Small intestine (tissue), 7 donors: ENCODE results near the gene IRX5. TPM values are rescaled to one million over a fixed set of nuclear protein-coding genes. Genes with fewer than 3 reads are reported as not detected.

ENCODE experiments used
- DNase-seq, 2 donors: peaks; one replicate each; pipeline versions ENCODE4 v3.0.0 to v3.0.0-alpha.2; 2013
- FAIRE-seq: peaks from 2 replicates; lab custom pipeline; 2012; peaks lifted over from hg19 to GRCh38; lab: Jason Lieb, UNC
- H3K27ac ChIP-seq, 3 donors: one replicate each; pipeline ENCODE4 v1.5.1; 2013; ENCODE audit warnings: low read length in 2 of 3, mild to moderate bottlenecking in 2 of 3, control low read depth in 1 of 3, inconsistent platforms in 1 of 3, low read depth in 1 of 3, moderate library complexity in 1 of 3
- H3K27me3 ChIP-seq, 3 donors: one replicate each; pipeline ENCODE4 v1.6.1; 2013; ENCODE audit warnings: low read length in 3 of 3, inconsistent platforms in 1 of 3; ENCODE audit not compliant: control insufficient read depth in 3 of 3, insufficient read depth in 3 of 3
- H3K36me3 ChIP-seq, 3 donors: one replicate each; pipeline ENCODE4 v1.6.1; 2013; ENCODE audit warnings: low read length in 3 of 3, inconsistent platforms in 1 of 3, low read depth in 1 of 3, mild to moderate bottlenecking in 1 of 3, moderate library complexity in 1 of 3; ENCODE audit not compliant: control insufficient read depth in 3 of 3, insufficient read depth in 2 of 3
- H3K4me1 ChIP-seq, 3 donors: one replicate each; pipeline ENCODE4 v1.6.1; 2013; ENCODE audit warnings: low read length in 2 of 3, inconsistent platforms in 1 of 3, low read depth in 1 of 3, mild to moderate bottlenecking in 1 of 3, moderate library complexity in 1 of 3; ENCODE audit not compliant: control insufficient read depth in 3 of 3, insufficient read depth in 2 of 3
- H3K4me3 ChIP-seq, 3 donors: one replicate each; pipeline ENCODE4 v1.5.1; 2013; ENCODE audit warnings: low read length in 3 of 3, control low read depth in 1 of 3, inconsistent platforms in 1 of 3, low read depth in 1 of 3, mild to moderate bottlenecking in 1 of 3, moderate library complexity in 1 of 3
- H3K9me3 ChIP-seq, 2 donors: one replicate each; pipeline ENCODE4 v1.6.1; 2013; ENCODE audit warnings: low read depth in 1 of 2, low read length in 1 of 2; ENCODE audit not compliant: control insufficient read depth in 2 of 2, insufficient read depth in 1 of 2
- WGBS, 3 donors: extraction: QIAGEN DNeasy Blood & Tissue Kit; methylation state at CpG; one replicate each; pipeline ENCODE4 v1.1.7; 2013; 5-methylcytosine and 5-hydroxymethylcytosine counted together
- polyA plus RNA-seq, 4 donors: library from polyadenylated mRNA; stranded (reverse) in 3 of 4; unstranded in 1 of 4; fragments of 200-250 nt in 3 of 4; fragments of 120-200 nt in 1 of 4; gene quantifications; one replicate each; pipeline versions ENCODE4 v1.2.1 to v1.2.3, GENCODE V29; 2013
- donor health status: healthy with polysubstance abuse.
- donor health status: control.
- donor health status: control.
- donor health status: Bipolar disorder and iron deficiency.
- donor health status: healthy.

IRX5 gene
- polyA plus RNA-seq, 4 donors: 0.04 to 0.13 TPM; not detected in 2

- no peaks in the 10 kb centered on the region for H3K4me1 ChIP-seq
- H3K27me3 ChIP-seq: no peaks in the 10 kb centered on the region
- H3K36me3 ChIP-seq: no peaks in the 10 kb centered on the region
- no peaks in the 10 kb centered on the region for H3K9me3 ChIP-seq
- no peak overlapping the region for H3K27ac ChIP-seq
- no peak overlapping the region for H3K4me3 ChIP-seq
- FAIRE-seq (no peak), DNase-seq (no peak)
These were observed 37.3 kb downstream of the IRX5 start for GRCh38 chr16:54968011-54968410.

GRCh38 chr16:54968784-54969183 lies 38.1 kb downstream of the IRX5 start:
- DNase-seq (no peak), FAIRE-seq (no peak)
- H3K9me3 ChIP-seq: no peaks in the 10 kb centered on the region
- no peaks in the 10 kb centered on the region for H3K27me3 ChIP-seq
- no peak overlapping the region for H3K4me3 ChIP-seq
- WGBS, 3 donors: 67 to 88% (median 70%) methylated on average over 6 of the region's 6 CpGs
- no peaks in the 10 kb centered on the region for H3K36me3 ChIP-seq
- no peak overlapping the region for H3K27ac ChIP-seq
- H3K4me1 ChIP-seq: no peaks in the 10 kb centered on the region

- Histone ChIP-seq H3K36me3 (no peaks in the 10 kb centered on the region), H3K9me3 (no peaks in the 10 kb centered on the region), H3K4me3 (no peak overlapping the region), H3K4me1 (no peaks in the 10 kb centered on the region), H3K27ac (no peak overlapping the region), H3K27me3 (peaks cover 0 to 2% (median 0%) of the 10 kb centered on the region in 3 donors)
- FAIRE-seq: no peak
- WGBS, 3 donors: 84 to 91% (median 85%) methylated on average over 5 of the region's 5 CpGs
- DNase-seq: no peak
These were observed 39.4 kb downstream of the IRX5 start for GRCh38 chr16:54970016-54970415.

GRCh38 chr16:54974367-54974766 lies 43.7 kb downstream of the IRX5 start:
- no peak for FAIRE-seq
- no peaks in the 10 kb centered on the region for H3K4me1 ChIP-seq
- H3K9me3 ChIP-seq: no peaks in the 10 kb centered on the region
- H3K36me3 ChIP-seq: no peaks in the 10 kb centered on the region
- no peak for DNase-seq
- no peak overlapping the region for H3K4me3 ChIP-seq
- 49 to 79% (median 71%) methylated on average over 5 of the region's 5 CpGs for WGBS, 3 donors
- H3K27me3 ChIP-seq: peaks cover 0 to 3% (median 0%) of the 10 kb centered on the region in 3 donors
- H3K27ac ChIP-seq: no peak overlapping the region

GRCh38 chr16:54976651-54977200 lies 46.1 kb downstream of the IRX5 start:
- WGBS, 3 donors: 92 to 94% (median 93%) methylated on average over 13 of the region's 13 CpGs
- H3K36me3 ChIP-seq: no peaks in the 10 kb centered on the region
- no peak overlapping the region for H3K4me3 ChIP-seq
- FAIRE-seq (no peak), DNase-seq (no peak)
- no peaks in the 10 kb centered on the region for H3K9me3 ChIP-seq
- H3K27ac ChIP-seq: no peak overlapping the region
- H3K27me3 ChIP-seq: peaks cover 0 to 3% (median 0%) of the 10 kb centered on the region in 3 donors
- no peaks in the 10 kb centered on the region for H3K4me1 ChIP-seq

GRCh38 chr16:54977211-54977610 lies 46.5 kb downstream of the IRX5 start:
- DNase-seq (no peak), FAIRE-seq (no peak)
- Histone ChIP-seq H3K9me3 (no peaks in the 10 kb centered on the region), H3K4me3 (no peak overlapping the region), H3K36me3 (no peaks in the 10 kb centered on the region), H3K27ac (no peak overlapping the region), H3K27me3 (peaks cover 0 to 3% (median 2%) of the 10 kb centered on the region in 3 donors), H3K4me1 (no peaks in the 10 kb centered on the region)
- WGBS, 3 donors: 57 to 72% (median 62%) methylated on average over 4 of the region's 4 CpGs

GRCh38 chr16:54980821-54981220 lies 50.2 kb downstream of the IRX5 start:
- FAIRE-seq: no peak
- H3K36me3 ChIP-seq: no peaks in the 10 kb centered on the region
- no peak for DNase-seq
- H3K9me3 ChIP-seq: no peaks in the 10 kb centered on the region
- 64 to 80% (median 77%) methylated on average over 5 of the region's 5 CpGs for WGBS, 3 donors
- no peak overlapping the region for H3K4me3 ChIP-seq
- H3K27me3 ChIP-seq: peaks cover 0 to 2% (median 2%) of the 10 kb centered on the region in 3 donors
- H3K4me1 ChIP-seq: no peaks in the 10 kb centered on the region
- no peak overlapping the region for H3K27ac ChIP-seq
